Glutamatergic neuron (in vitro differentiated cells): Measurements from ENCODE around the gene CAPN8. TPM values are rescaled to one million over a fixed set of nuclear protein-coding genes. Genes with fewer than 3 reads are reported as not detected.
A peak's percentile ranks its signal among the peaks of the same experiment; 100 is the strongest.

ENCODE experiments used
- DNase-seq: peaks from one replicate; pipeline ENCODE4 v3.0.0; 2022
- H3K27ac Mint-ChIP-seq: one replicate; pipeline ENCODE4 v1.8.0; 2020; ENCODE audit warnings: mild to moderate bottlenecking, mixed read lengths, inconsistent platforms; ENCODE audit not compliant: unreplicated experiment
- H3K27me3 Mint-ChIP-seq: one replicate; pipeline ENCODE4 v1.8.0; 2020; ENCODE audit warnings: mild to moderate bottlenecking, moderate library complexity, mixed read lengths, inconsistent platforms; ENCODE audit not compliant: unreplicated experiment
- H3K36me3 Mint-ChIP-seq: one replicate; pipeline ENCODE4 v1.8.0; 2020; ENCODE audit warnings: mild to moderate bottlenecking, mixed read lengths, inconsistent platforms; ENCODE audit not compliant: unreplicated experiment
- H3K4me1 Mint-ChIP-seq: one replicate; pipeline ENCODE4 v1.8.0; 2020; ENCODE audit warnings: mild to moderate bottlenecking, low read depth, mixed read lengths, inconsistent platforms; ENCODE audit not compliant: unreplicated experiment
- H3K4me3 Mint-ChIP-seq: one replicate; pipeline ENCODE4 v1.8.0; 2020; ENCODE audit warnings: mild to moderate bottlenecking, mixed read lengths, inconsistent platforms; ENCODE audit not compliant: unreplicated experiment
- H3K9me3 Mint-ChIP-seq: one replicate; pipeline ENCODE4 v1.8.0; 2020; ENCODE audit warnings: mild to moderate bottlenecking, moderate library complexity, mixed read lengths, inconsistent platforms; ENCODE audit not compliant: unreplicated experiment
- CTCF ChIP-seq: fragments of 200-600 bp; sonication (generic); IDR thresholded peaks from one replicate; pipeline ENCODE4 v1.5.0; 2021; ENCODE audit not compliant: partially characterized antibody, unreplicated experiment
- total RNA-seq: library from RNA; stranded (reverse); fragmentation: NEBNext Ultra II Directional; extraction: Animal tissue kit (Norgen Biotek cat#: 25700); gene quantifications from one replicate; pipeline ENCODE4 v1.2.1, GENCODE V29; 2021; ENCODE audit not compliant: unreplicated experiment

The CAPN8 gene
- total RNA-seq, 1 donor from 2014 or later: not detected

- no peaks in the 10 kb centered on the region for H3K27me3 Mint-ChIP-seq
Measured at GRCh38 chr1:223556414-223557129, 108.9 kb downstream of the CAPN8 start.

GRCh38 chr1:223553957-223554356 is 111.5 kb downstream of the CAPN8 start:
- no peak overlapping the region for H3K27ac Mint-ChIP-seq
- peaks cover 3% of the 10 kb centered on the region for H3K27me3 Mint-ChIP-seq
- no peaks in the 10 kb centered on the region for H3K9me3 Mint-ChIP-seq
- H3K36me3 Mint-ChIP-seq: no peaks in the 10 kb centered on the region
- H3K4me1 Mint-ChIP-seq: peaks cover 2% of the 10 kb centered on the region
- no peak for TF ChIP-seq CTCF
- H3K4me3 Mint-ChIP-seq: no peak overlapping the region
- DNase-seq: no peak

More at GRCh38 chr1:223556414-223557129, 108.9 kb downstream of the CAPN8 start:
- peak; percentile 74 for DNase-seq
- H3K9me3 Mint-ChIP-seq: no peaks in the 10 kb centered on the region
- H3K4me1 Mint-ChIP-seq: no peaks in the 10 kb centered on the region
- H3K27ac Mint-ChIP-seq: no peak overlapping the region
- H3K4me3 Mint-ChIP-seq: no peak overlapping the region
- H3K36me3 Mint-ChIP-seq: no peaks in the 10 kb centered on the region
- TF ChIP-seq CTCF: peak; percentile 67

GRCh38 chr1:223551610-223552009 is 113.9 kb downstream of the CAPN8 start:
- Mint-ChIP-seq H3K4me3 (no peak overlapping the region), H3K9me3 (no peaks in the 10 kb centered on the region), H3K4me1 (peaks cover 2% of the 10 kb centered on the region), H3K27ac (no peak overlapping the region), H3K36me3 (no peaks in the 10 kb centered on the region), H3K27me3 (peaks cover 3% of the 10 kb centered on the region)
- DNase-seq: no peak
- no peak for TF ChIP-seq CTCF

GRCh38 chr1:223549740-223550139 is 115.8 kb downstream of the CAPN8 start:
- Mint-ChIP-seq H3K4me1 (peaks cover 2% of the 10 kb centered on the region), H3K4me3 (no peak overlapping the region), H3K9me3 (no peaks in the 10 kb centered on the region), H3K36me3 (no peaks in the 10 kb centered on the region), H3K27me3 (peaks cover 3% of the 10 kb centered on the region), H3K27ac (no peak overlapping the region)
- no peak for TF ChIP-seq CTCF
- DNase-seq: no peak

- Mint-ChIP-seq H3K9me3 (no peaks in the 10 kb centered on the region), H3K4me3 (no peak overlapping the region), H3K27me3 (peaks cover 3% of the 10 kb centered on the region), H3K36me3 (no peaks in the 10 kb centered on the region), H3K4me1 (peaks cover 2% of the 10 kb centered on the region), H3K27ac (no peak overlapping the region)
- TF ChIP-seq CTCF: no peak
- DNase-seq: no peak
Measured at GRCh38 chr1:223547316-223548114, 118.0 kb downstream of the CAPN8 start.
